ENCODE measurements around the gene MMP14.

Gene MMP14

DNA sequence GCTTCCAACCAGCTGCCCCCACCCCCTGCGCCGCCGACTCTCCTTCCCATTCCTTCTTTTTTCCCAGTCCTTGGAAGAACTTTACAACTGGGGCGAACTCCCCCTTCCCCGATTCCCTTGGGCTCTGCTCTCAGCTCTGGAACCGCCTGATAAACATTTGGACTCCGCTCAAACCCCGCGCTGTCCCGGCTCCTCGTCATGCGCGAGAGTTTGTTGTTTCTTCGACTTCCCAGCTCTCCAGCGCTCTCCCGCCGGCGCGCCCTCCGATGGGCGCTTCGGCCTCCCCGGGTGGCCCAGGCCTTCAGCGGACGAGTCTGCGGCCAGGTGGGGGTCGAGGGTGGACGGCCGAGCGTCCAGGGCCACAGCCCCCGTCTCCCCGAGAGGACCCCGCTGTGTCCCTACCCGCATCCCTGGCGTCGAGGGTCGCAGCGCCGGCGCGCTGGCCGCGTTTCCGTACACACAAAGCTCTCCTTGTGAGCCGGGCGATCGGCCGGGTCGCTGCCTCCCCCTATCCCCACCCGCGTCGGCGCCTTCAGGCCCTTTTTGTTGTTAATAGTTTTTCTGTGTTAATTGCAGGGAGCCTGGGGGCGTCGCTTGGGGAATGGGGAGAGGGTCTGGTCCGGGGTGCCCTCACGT, 847 bp downstream of the MMP14 start:
- intact Hi-C loops (cut with DNase I; ENCODE audit: low total_unique reads): loop anchor here (2.0 to 10.0 kb wide), 2 partner anchors 16 to 72 kb away; partner anchors contain the start of gene OXA1L
- H3K27me3 ChIP-seq: no peaks in the 10 kb centered on the region
- H3K9me3 ChIP-seq: no peaks in the 10 kb centered on the region
- peaks cover 0 to 48% (median 29%) of the 10 kb centered on the region in 4 donors for H3K4me1 ChIP-seq
- peaks cover 26 to 32% (median 27%) of the 10 kb centered on the region in 3 donors for H3K36me3 ChIP-seq
- peak overlapping the region; percentile 97 to 98 for H3K27ac ChIP-seq
- DNase-seq: peak; percentile 59 to 88
- TF ChIP-seq, protein P1, sequence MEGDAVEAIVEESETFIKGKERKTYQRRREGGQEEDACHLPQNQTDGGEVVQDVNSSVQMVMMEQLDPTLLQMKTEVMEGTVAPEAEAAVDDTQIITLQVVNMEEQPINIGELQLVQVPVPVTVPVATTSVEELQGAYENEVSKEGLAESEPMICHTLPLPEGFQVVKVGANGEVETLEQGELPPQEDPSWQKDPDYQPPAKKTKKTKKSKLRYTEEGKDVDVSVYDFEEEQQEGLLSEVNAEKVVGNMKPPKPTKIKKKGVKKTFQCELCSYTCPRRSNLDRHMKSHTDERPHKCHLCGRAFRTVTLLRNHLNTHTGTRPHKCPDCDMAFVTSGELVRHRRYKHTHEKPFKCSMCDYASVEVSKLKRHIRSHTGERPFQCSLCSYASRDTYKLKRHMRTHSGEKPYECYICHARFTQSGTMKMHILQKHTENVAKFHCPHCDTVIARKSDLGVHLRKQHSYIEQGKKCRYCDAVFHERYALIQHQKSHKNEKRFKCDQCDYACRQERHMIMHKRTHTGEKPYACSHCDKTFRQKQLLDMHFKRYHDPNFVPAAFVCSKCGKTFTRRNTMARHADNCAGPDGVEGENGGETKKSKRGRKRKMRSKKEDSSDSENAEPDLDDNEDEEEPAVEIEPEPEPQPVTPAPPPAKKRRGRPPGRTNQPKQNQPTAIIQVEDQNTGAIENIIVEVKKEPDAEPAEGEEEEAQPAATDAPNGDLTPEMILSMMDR (IDR thresholded peaks at IDR 0.05): no peak
- peak overlapping the region; percentile 84 to 85 for H3K4me3 ChIP-seq

DNA sequence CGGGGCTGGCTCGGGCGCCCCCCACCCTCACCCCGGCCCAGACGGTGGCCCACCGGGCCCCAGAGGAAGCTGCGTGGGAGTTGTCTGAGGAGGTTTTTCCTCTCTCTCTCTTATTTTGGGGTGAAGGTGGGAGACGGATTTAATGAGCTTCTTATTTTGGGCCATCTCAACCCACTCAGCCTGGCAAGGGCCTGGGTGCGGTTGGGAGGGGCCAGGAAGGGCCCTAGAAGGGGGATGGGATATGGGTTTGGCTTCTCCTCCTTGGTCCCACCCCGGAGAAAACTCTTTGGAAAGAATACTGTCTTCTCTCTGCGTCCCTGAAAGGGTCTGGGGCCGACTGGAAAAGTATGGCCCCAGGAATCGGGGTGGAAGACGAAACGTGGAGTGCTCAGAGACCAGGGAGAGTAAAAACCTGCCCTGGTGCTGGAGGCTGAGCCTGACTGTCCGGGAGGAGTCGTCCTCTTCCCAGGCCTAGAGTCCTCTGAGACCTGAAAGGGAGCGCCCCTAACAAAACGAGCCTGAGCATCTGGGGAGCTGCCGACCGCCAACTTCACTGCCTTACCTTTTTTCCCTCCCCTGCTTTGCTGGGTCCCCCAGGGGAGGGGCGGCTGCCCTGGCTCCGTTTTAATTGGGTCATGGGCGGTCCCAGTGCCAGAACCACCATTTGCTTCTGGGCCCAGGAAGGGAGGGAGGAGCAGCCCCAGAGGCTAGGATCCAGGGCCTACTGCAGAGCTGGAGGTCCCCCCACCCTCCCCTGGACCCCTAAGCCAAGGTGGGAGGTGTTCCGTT, 1.6 kb downstream of the MMP14 start:
- intact Hi-C loops (cut with DNase I; ENCODE audit: low total_unique reads): loop anchor here (2.0 to 10.0 kb wide), 2 partner anchors 15 to 73 kb away; partner anchors contain the start of gene OXA1L
- peaks cover 0 to 54% (median 31%) of the 10 kb centered on the region in 4 donors for H3K4me1 ChIP-seq
- DNase-seq: peak; percentile 86 to 94
- peaks cover 32 to 40% (median 34%) of the 10 kb centered on the region in 3 donors for H3K36me3 ChIP-seq
- H3K27ac ChIP-seq: peak overlapping the region; percentile 97 to 98
- TF ChIP-seq, protein P1 (IDR thresholded peaks at IDR 0.05): no peak
- peak overlapping the region; percentile 84 to 85 for H3K4me3 ChIP-seq
- no peaks in the 10 kb centered on the region for H3K27me3 ChIP-seq
- H3K9me3 ChIP-seq: no peaks in the 10 kb centered on the region

DNA sequence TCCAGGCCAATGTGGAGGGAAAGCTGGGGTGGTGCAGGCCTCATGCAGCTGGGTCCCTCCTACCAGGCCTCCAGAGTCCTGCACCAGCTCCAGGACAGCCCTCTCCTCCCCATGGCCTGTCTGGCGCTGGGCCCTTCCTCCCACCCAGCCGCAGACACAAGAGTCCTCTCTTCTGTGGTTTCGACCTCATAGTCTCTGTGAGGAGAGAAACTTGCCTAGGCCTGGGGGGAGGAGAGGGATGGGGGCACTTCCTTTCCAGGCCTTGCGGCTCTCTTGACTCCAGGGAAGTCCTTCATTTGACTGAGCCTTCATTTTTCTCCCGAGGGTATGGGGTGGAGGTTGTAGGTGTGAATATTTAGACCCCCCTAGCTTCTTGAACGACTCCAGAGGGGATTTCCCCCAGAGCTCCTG, 2.3 kb downstream of the MMP14 start:
- H3K4me1 ChIP-seq: peaks cover 0 to 57% (median 33%) of the 10 kb centered on the region in 4 donors
- TF ChIP-seq, protein P1 (IDR thresholded peaks at IDR 0.05): no peak
- H3K27ac ChIP-seq: peak overlapping the region; percentile 97 to 98
- no peaks in the 10 kb centered on the region for H3K9me3 ChIP-seq
- H3K4me3 ChIP-seq: peak overlapping the region; percentile 84 to 85
- intact Hi-C loops (cut with DNase I; ENCODE audit: low total_unique reads): loop anchor here (10.0 kb wide), 1 partner anchor 74 kb away; the partner anchor contains the start of gene OXA1L
- H3K36me3 ChIP-seq: peaks cover 37 to 42% (median 38%) of the 10 kb centered on the region in 3 donors
- H3K27me3 ChIP-seq: no peaks in the 10 kb centered on the region
- no peak for DNase-seq

DNA sequence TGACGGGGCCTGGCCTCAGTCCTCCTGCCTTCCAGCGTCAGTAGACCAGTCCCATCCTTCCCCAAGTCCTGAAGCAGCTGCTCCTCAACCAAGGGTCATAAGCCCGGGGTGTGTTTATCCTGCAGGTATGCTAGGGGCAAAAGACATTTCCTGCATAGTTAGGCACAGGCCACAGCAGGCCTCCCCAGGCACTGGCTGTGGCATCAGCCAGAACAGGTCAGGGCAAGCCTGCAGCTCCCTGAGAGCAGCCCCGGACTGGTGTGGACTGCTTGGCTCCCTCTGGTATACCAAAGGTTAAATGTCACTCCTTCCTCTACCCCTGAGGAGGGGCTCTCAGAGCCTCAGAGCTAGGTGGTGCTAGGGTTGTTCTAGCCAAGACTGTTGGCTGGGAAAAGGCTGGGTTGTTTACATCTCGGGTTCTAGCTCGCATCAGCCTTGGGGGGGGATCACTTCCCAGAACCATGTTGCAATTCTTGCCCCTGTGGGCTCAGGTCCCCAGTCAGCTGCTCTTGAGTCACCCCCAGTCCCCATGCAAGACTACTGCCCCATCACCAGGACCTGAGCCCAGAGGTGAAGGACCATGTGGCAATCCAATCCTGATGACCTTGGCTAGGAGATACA, 2.9 kb downstream of the MMP14 start:
- peak; percentile 85 to 90 for DNase-seq
- H3K9me3 ChIP-seq: no peaks in the 10 kb centered on the region
- peak overlapping the region; percentile 84 to 85 for H3K4me3 ChIP-seq
- TF ChIP-seq, protein P1 (IDR thresholded peaks at IDR 0.05): no peak
- no peaks in the 10 kb centered on the region for H3K27me3 ChIP-seq
- intact Hi-C loops (cut with DNase I; ENCODE audit: low total_unique reads): loop anchor here (10.0 kb wide), 1 partner anchor 74 kb away; the partner anchor contains the start of gene OXA1L
- H3K27ac ChIP-seq: peak overlapping the region; percentile 97 to 98
- H3K4me1 ChIP-seq: peaks cover 0 to 57% (median 33%) of the 10 kb centered on the region in 4 donors
- peaks cover 37 to 42% (median 38%) of the 10 kb centered on the region in 3 donors for H3K36me3 ChIP-seq

DNA sequence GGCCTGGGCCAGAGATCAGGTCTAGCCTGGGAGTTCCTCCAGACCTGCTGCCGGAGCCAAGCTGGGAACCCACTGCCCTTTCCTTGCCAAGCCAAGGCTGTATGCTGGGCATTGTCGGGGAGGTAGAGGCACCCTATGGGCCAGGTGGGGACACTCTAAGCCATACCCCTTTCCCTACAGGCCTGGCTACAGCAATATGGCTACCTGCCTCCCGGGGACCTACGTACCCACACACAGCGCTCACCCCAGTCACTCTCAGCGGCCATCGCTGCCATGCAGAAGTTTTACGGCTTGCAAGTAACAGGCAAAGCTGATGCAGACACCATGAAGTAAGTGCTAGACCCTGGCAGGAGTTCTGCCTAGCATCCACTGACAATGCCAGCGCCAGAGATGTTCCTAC, 4.9 kb downstream of the MMP14 start:
- DNase-seq: peak in 1 of 2 donors; percentile 60
- H3K27ac ChIP-seq: peak overlapping the region; percentile 17 to 97
- H3K4me3 ChIP-seq: no peak overlapping the region
- peaks cover 53 to 55% (median 55%) of the 10 kb centered on the region in 3 donors for H3K36me3 ChIP-seq
- intact Hi-C loops (cut with DNase I; ENCODE audit: low total_unique reads): loop anchor here (5.0 kb wide), 1 partner anchor 141 kb away; the partner anchor contains the start of gene AJUBA
- TF ChIP-seq, protein P1 (IDR thresholded peaks at IDR 0.05): no peak
- H3K27me3 ChIP-seq: no peaks in the 10 kb centered on the region
- peaks cover 0 to 65% (median 38%) of the 10 kb centered on the region in 4 donors for H3K4me1 ChIP-seq
- no peaks in the 10 kb centered on the region for H3K9me3 ChIP-seq
